ENCODE results near the gene FARS2. TPM values are rescaled to one million over a fixed set of nuclear protein-coding genes. Genes with fewer than 3 reads are reported as not detected.

FARS2 gene
- total and polyA plus RNA-seq, 9 of the 15 experiments (the other 6 are each of a cell fraction or from before 2014, with no cell fraction given): 16.5 to 62.2 (median 27.0) TPM

- no peak for TF ChIP-seq ETV6 (IDR thresholded peaks at IDR 0.05; ENCODE audit: borderline replicate concordance in 1 of 2, low read depth in 2 of 2, low read length in 1 of 2)
- TF ChIP-seq ETV6 (CRISPR knock-in tag; IDR thresholded peaks at IDR 0.05; ENCODE audit: borderline replicate concordance): no peak
- no peak for TF ChIP-seq MAZ (CRISPR knock-in tag; conservative IDR thresholded peaks at IDR 0.05 in 1 of 2, IDR thresholded peaks at IDR 0.05 in 1 of 2)
- TF ChIP-seq, protein P1, sequence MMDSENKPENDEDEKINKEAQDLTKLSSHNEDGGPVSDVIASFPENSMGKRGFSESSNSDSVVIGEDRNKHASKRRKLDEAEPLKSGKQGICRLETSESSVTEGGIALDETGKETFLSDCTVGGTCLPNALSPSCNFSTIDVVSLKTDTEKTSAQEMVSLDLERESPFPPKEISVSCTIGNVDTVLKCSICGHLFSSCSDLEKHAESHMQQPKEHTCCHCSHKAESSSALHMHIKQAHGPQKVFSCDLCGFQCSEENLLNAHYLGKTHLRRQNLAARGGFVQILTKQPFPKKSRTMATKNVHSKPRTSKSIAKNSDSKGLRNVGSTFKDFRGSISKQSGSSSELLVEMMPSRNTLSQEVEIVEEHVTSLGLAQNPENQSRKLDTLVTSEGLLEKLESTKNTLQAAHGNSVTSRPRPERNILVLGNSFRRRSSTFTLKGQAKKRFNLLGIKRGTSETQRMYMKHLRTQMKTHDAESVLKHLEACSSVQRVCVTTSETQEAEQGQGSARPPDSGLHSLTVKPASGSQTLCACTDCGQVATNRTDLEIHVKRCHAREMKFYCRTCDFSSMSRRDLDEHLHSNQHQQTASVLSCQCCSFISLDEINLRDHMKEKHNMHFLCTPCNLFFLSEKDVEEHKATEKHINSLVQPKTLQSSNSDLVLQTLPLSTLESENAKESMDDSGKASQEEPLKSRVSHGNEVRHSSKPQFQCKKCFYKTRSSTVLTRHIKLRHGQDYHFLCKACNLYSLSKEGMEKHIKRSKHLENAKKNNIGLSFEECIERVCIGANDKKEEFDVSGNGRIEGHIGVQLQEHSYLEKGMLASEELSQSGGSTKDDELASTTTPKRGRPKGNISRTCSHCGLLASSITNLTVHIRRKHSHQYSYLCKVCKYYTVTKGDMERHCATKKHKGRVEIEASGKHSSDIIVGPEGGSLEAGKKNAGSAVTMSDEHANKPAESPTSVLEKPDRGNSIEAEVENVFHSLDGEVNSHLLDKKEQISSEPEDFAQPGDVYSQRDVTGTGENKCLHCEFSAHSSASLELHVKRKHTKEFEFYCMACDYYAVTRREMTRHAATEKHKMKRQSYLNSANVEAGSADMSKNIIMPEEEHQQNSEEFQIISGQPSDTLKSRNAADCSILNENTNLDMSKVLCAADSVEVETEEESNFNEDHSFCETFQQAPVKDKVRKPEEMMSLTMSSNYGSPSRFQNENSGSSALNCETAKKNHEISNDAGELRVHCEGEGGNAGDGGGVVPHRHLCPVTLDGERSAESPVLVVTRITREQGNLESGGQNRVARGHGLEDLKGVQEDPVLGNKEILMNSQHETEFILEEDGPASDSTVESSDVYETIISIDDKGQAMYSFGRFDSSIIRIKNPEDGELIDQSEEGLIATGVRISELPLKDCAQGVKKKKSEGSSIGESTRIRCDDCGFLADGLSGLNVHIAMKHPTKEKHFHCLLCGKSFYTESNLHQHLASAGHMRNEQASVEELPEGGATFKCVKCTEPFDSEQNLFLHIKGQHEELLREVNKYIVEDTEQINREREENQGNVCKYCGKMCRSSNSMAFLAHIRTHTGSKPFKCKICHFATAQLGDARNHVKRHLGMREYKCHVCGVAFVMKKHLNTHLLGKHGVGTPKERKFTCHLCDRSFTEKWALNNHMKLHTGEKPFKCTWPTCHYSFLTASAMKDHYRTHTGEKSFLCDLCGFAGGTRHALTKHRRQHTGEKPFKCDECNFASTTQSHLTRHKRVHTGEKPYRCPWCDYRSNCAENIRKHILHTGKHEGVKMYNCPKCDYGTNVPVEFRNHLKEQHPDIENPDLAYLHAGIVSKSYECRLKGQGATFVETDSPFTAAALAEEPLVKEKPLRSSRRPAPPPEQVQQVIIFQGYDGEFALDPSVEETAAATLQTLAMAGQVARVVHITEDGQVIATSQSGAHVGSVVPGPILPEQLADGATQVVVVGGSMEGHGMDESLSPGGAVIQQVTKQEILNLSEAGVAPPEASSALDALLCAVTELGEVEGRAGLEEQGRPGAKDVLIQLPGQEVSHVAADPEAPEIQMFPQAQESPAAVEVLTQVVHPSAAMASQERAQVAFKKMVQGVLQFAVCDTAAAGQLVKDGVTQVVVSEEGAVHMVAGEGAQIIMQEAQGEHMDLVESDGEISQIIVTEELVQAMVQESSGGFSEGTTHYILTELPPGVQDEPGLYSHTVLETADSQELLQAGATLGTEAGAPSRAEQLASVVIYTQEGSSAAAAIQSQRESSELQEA (IDR thresholded peaks at IDR 0.05; ENCODE audit: low read depth): no peak
Observed at GRCh38 chr6:5280920-5281319, 19.6 kb downstream of the FARS2 start (continued).
